Measurements from ENCODE around the gene PI4KA.

DNA sequence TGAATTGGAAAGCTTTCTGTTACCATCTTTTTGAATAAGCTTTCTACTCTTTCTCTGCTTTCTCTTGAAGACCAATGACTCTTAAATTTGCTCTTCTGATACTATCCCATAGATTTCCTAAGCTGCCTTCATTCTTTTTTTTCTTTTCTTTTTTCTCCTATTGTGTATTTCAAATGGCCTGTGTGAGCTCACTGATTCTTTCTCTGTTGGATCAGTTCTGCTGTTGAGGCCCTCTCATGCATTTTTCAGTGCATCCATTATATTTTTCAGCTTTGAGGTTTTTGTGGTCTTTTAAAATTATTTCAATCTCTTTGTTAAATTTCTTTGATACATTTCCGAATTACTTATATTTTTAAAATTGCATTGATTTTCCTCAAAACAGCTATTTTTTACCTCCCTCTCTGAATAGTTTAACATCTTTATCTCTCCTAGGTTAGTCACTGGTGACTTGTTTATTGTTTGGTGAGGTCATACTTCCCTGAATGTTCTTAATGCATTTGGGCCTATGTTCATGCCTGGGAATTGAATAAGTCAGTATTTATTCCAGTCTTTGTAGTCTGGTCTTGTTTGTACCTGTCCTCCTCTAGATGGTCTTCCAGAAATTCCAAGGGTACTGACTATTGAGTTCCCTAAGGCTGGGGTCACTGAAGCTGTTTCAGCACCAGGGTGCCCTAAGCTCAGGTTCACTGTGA lies 195.3 kb downstream of the PI4KA start:
- TF ChIP-seq REST (IDR thresholded peaks at IDR 0.05) (no peak), CTCF (IDR thresholded peaks at IDR 0.05; ENCODE audit: low read depth, low read length, missing input control) (no peak)

All from liver (tissue), 2 donors.